ENCODE measurements around the gene CCDC18. TPM values are rescaled to one million over a fixed set of nuclear protein-coding genes. Genes with fewer than 3 reads are reported as not detected.
"Not testable (repeated sequence)": the region's sequence is repeated elsewhere in the genome, so short reads cannot be mapped to it uniquely, and the experiment has no call there.

The CCDC18 gene
- total RNA-seq, 2 experiments from 2014 or later = 21.8 to 24.6 TPM

DNA sequence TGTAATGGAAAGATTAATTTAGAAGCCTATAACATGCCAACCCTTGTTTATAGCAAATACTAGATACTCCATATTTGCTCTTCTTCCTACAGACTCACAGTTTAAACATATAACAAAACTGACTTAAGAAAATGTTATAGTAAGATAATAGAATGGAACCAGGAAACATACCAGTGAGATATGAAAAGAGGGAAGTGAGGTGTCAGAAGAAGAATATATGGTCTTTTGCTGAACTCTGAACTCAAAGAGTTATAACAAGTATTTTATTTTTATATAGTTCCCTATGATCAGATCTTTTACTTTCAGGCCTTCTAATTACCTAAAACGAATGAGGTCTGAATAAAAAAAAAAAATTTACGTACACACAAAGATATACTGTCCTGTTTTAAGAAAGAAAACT lies 21.2 kb upstream of the CCDC18 start:
- intact Hi-C loops (cut with micrococcal nuclease) = no loop called here
- peaks cover 23% of the 10 kb centered on the region for H3K4me1 Mint-ChIP-seq (ENCODE audit: low read depth)
- no peak overlapping the region for H3K27ac Mint-ChIP-seq
- peaks cover 22% of the 10 kb centered on the region for H3K36me3 Mint-ChIP-seq (ENCODE audit: low read depth)
- no peak overlapping the region for H3K4me3 Mint-ChIP-seq
- DNase-seq = no peak
- TF ChIP-seq, protein P1, sequence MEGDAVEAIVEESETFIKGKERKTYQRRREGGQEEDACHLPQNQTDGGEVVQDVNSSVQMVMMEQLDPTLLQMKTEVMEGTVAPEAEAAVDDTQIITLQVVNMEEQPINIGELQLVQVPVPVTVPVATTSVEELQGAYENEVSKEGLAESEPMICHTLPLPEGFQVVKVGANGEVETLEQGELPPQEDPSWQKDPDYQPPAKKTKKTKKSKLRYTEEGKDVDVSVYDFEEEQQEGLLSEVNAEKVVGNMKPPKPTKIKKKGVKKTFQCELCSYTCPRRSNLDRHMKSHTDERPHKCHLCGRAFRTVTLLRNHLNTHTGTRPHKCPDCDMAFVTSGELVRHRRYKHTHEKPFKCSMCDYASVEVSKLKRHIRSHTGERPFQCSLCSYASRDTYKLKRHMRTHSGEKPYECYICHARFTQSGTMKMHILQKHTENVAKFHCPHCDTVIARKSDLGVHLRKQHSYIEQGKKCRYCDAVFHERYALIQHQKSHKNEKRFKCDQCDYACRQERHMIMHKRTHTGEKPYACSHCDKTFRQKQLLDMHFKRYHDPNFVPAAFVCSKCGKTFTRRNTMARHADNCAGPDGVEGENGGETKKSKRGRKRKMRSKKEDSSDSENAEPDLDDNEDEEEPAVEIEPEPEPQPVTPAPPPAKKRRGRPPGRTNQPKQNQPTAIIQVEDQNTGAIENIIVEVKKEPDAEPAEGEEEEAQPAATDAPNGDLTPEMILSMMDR (IDR thresholded peaks at IDR 0.05) = no peak
- ChIA-PET POLR2A (interaction anchor here (0.9 to 1.5 kb wide), 2 partner anchors 10 to 79 kb away, joined by 3 to 5 read pairs; no protein-coding TSS in a partner anchor), CTCF (no interaction called here)
- ATAC-seq = no peak
- no peaks in the 10 kb centered on the region for H3K9me3 Mint-ChIP-seq
- H3K27me3 Mint-ChIP-seq = no peaks in the 10 kb centered on the region

DNA sequence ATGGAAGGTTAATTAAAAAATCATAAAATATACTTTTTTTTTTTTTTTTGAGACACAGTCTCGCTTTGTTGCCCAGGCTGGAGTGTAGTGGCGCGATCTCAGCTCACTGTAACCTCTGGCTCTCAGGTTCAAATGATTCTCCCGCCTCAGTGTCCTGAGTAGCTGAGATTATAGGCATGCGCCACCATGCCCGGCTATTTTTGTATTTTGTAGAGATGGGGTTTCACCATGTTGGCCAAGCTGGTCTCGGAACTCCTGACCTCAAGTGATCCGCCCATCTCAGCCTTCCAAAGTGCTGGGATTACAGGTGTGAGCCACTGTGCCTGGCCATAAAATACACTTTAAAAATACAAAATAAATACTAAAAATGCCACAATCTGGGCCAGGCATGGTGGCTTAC lies 17.2 kb upstream of the CCDC18 start:
- H3K27me3 Mint-ChIP-seq; H3K4me3 Mint-ChIP-seq; DNase-seq; ATAC-seq; POLR2A ChIA-PET; H3K27ac Mint-ChIP-seq; H3K9me3 Mint-ChIP-seq; intact Hi-C loops (cut with micrococcal nuclease): not testable (repeated sequence)
- H3K36me3 Mint-ChIP-seq (ENCODE audit: low read depth) = peaks cover 37% of the 10 kb centered on the region
- CTCF ChIA-PET = interaction anchor here (2.2 kb wide), 1 partner anchor 11 kb away, joined by 6 read pairs; no protein-coding TSS in a partner anchor
- H3K4me1 Mint-ChIP-seq (ENCODE audit: low read depth) = peaks cover 27% of the 10 kb centered on the region

DNA sequence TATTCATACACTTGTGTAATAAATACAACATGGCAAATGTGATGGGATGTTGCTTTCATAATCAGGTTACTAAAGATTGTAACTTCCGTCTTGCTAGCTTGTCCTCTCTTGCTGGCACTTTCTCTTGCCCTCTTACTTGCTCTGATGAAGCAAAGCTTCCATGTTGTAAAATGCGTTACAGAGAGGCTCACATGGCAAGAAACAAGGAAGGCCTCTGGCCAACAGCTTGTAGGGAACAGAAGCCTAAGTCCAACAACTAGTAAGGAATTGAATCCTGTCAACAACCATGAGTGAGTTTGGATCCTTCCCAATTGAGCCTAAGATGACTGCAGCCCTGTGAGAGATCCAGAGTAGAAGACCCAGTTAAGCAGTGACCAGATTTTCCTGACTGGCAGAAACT lies 15.7 kb upstream of the CCDC18 start:
- Mint-ChIP-seq H3K9me3 (peaks cover 11% of the 10 kb centered on the region), H3K4me1 (ENCODE audit: low read depth) (peaks cover 39% of the 10 kb centered on the region)

DNA sequence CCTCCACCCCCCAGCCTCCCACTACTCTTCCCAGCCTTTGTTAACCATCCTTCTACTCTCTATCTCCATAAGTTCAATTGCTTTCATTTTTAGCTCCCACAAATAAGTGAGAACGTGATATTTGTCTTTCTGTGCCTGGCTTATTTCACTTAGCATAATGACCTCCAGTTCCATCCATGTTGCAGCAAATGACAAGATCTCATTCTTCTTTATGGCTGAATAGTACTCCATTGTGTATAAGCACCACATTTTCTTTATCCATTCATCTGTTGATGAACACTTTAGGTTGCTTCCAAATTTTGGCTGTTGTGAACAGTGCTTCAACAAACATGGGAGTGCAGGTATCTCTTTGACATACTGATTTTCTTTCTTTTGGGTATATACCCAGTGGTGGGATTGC lies 14.6 kb upstream of the CCDC18 start:
- H3K36me3 Mint-ChIP-seq (ENCODE audit: low read depth) = peaks cover 45% of the 10 kb centered on the region
- intact Hi-C loops (cut with micrococcal nuclease); ATAC-seq; H3K27me3 Mint-ChIP-seq; POLR2A ChIA-PET; H3K27ac Mint-ChIP-seq; H3K4me3 Mint-ChIP-seq; DNase-seq: not testable (repeated sequence)
- H3K4me1 Mint-ChIP-seq (ENCODE audit: low read depth) = peaks cover 42% of the 10 kb centered on the region
- CTCF ChIA-PET = interaction anchor here (1.9 kb wide), 1 partner anchor 86 kb away, joined by 4 read pairs; no protein-coding TSS in a partner anchor
- peaks cover 13% of the 10 kb centered on the region for H3K9me3 Mint-ChIP-seq

More for the DNA sequence above, 15.7 kb upstream of the CCDC18 start:
- H3K27ac Mint-ChIP-seq = peak overlapping the region; percentile 12
- no peak for ATAC-seq
- DNase-seq = no peak
- H3K36me3 Mint-ChIP-seq (ENCODE audit: low read depth) = peaks cover 42% of the 10 kb centered on the region
- no peaks in the 10 kb centered on the region for H3K27me3 Mint-ChIP-seq
- intact Hi-C loops (cut with micrococcal nuclease) = no loop called here
- TF ChIP-seq, protein P1 (IDR thresholded peaks at IDR 0.05) = no peak
- no peak overlapping the region for H3K4me3 Mint-ChIP-seq
- ChIA-PET POLR2A (no interaction called here), CTCF (interaction anchor here (1.0 to 2.2 kb wide), 3 partner anchors 9 to 85 kb away, joined by 3 to 6 read pairs (median 4); no protein-coding TSS in a partner anchor)

DNA sequence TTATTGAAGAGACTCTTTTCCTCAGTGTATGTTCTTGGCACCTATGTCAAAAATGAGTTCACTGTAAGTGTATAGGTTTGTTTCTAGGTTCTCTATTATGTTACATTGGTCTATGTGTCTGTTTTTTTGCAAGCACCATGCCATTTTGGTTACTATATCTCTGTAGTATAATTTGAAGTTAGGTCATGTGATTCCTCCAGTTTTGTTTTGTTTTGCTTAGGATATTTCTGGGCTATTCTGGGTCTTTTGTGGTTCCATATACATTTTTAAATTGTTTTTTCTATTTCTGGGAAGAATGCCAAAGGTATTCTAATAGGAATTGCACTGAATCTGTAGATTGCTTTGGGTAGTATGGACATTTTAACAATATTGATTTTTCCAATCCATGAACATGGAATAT lies 13.5 kb upstream of the CCDC18 start:
- TF ChIP-seq, protein P1 (IDR thresholded peaks at IDR 0.05) = no peak
- ChIA-PET CTCF (no interaction called here), POLR2A (interaction anchor here (0.5 kb wide), 1 partner anchor 22 kb away, joined by 3 read pairs; no protein-coding TSS in a partner anchor)
- H3K4me3 Mint-ChIP-seq = no peak overlapping the region
- peaks cover 45% of the 10 kb centered on the region for H3K4me1 Mint-ChIP-seq (ENCODE audit: low read depth)
- peaks cover 43% of the 10 kb centered on the region for H3K36me3 Mint-ChIP-seq (ENCODE audit: low read depth)
- no peak for ATAC-seq
- H3K27ac Mint-ChIP-seq = no peak overlapping the region
- no peaks in the 10 kb centered on the region for H3K27me3 Mint-ChIP-seq
- peaks cover 13% of the 10 kb centered on the region for H3K9me3 Mint-ChIP-seq
- intact Hi-C loops (cut with micrococcal nuclease) = no loop called here
- no peak for DNase-seq

DNA sequence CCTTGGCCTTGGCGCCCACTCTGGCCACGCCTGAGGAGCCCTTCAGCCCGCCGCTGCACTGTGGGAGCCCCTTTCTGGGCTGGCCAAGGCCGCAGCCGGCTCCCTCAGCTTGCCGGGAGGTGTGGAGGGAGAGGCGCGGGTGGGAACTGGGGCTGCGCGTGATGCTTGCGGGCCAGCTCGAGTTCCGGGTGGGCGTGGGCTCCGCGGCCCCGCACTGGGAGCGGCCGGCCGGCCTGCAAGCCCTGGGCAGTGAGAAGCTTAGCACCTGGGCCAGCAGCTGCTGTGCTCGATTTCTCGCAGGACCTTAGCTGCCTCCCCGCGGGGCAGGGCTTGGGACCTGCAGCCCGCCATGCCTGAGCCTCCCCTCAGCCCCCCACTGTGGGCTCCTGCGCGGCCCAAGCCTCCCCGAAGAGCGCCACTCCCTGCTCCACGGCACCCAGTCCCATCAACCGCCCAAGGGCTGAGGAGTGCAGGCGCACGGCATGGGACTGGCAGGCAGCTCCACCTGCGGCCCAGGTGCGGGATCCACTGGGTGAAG lies 10.3 kb upstream of the CCDC18 start:
- ATAC-seq; H3K27me3 Mint-ChIP-seq; intact Hi-C loops (cut with micrococcal nuclease); DNase-seq; H3K4me3 Mint-ChIP-seq; H3K27ac Mint-ChIP-seq: not testable (repeated sequence)
- H3K36me3 Mint-ChIP-seq (ENCODE audit: low read depth) = peaks cover 44% of the 10 kb centered on the region
- H3K4me1 Mint-ChIP-seq (ENCODE audit: low read depth) = peaks cover 52% of the 10 kb centered on the region
- POLR2A ChIA-PET = interaction anchor here (0.5 to 1.0 kb wide), 3 partner anchors 13 to 194 kb away, joined by 3 read pairs; no protein-coding TSS in a partner anchor
- CTCF ChIA-PET = interaction anchor here (1.4 to 1.6 kb wide), 2 partner anchors 90 to 134 kb away, joined by 5 read pairs; no protein-coding TSS in a partner anchor
- peaks cover 13% of the 10 kb centered on the region for H3K9me3 Mint-ChIP-seq
